ENCODE measurements around the gene FAH. TPM values are rescaled to one million over a fixed set of nuclear protein-coding genes. Genes with fewer than 3 reads are reported as not detected.

The FAH gene
- total RNA-seq, 1 donor from 2014 or later: 6.2 TPM

DNA sequence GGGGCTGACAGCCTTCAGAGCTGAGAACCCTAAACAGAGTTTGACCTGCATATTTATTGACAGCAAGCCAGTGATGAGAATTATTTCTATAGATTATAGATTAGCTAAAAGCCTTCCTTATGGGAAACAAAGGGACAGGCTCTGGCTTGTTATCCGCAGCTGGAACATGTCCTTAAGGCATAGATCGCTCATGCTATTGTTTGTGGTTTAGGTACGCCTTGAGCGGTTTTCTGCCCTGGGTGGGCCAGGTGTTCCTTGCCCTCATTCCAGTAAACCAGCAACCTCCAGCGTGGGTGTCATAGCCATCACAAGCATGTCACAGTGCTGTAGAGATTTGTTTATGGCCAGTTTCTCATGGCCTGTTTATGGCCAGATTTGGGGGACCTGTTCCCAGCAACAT, 10.2 kb upstream of the FAH start:
- Mint-ChIP-seq H3K4me1 (ENCODE audit: unreplicated experiment) (peaks cover 13% of the 10 kb centered on the region), H3K27me3 (ENCODE audit: unreplicated experiment) (peaks cover 2% of the 10 kb centered on the region), H3K4me3 (ENCODE audit: unreplicated experiment) (no peak overlapping the region), H3K36me3 (ENCODE audit: low read depth, unreplicated experiment) (no peaks in the 10 kb centered on the region), H3K9me3 (ENCODE audit: unreplicated experiment) (no peaks in the 10 kb centered on the region), H3K27ac (ENCODE audit: unreplicated experiment) (no peak overlapping the region)
- DNase-seq (ENCODE audit: low spot score): no peak
- TF ChIP-seq CTCF (IDR thresholded peaks at IDR 0.05; ENCODE audit: unreplicated experiment): no peak

GRCh38 chr15:80151148-80151547, 1.7 kb upstream of the FAH start:
- H3K4me1 Mint-ChIP-seq (ENCODE audit: unreplicated experiment): peaks cover 10% of the 10 kb centered on the region
- H3K36me3 Mint-ChIP-seq (ENCODE audit: low read depth, unreplicated experiment): peaks cover 5% of the 10 kb centered on the region
- no peak for TF ChIP-seq CTCF (IDR thresholded peaks at IDR 0.05; ENCODE audit: unreplicated experiment)
- no peak for DNase-seq (ENCODE audit: low spot score)
- H3K27me3 Mint-ChIP-seq (ENCODE audit: unreplicated experiment): peaks cover 3% of the 10 kb centered on the region
- no peak overlapping the region for H3K27ac Mint-ChIP-seq (ENCODE audit: unreplicated experiment)
- H3K4me3 Mint-ChIP-seq (ENCODE audit: unreplicated experiment): no peak overlapping the region
- H3K9me3 Mint-ChIP-seq (ENCODE audit: unreplicated experiment): no peaks in the 10 kb centered on the region

GRCh38 chr15:80151576-80151975, 1.2 kb upstream of the FAH start:
- DNase-seq (ENCODE audit: low spot score): no peak
- TF ChIP-seq CTCF (IDR thresholded peaks at IDR 0.05; ENCODE audit: unreplicated experiment): no peak
- Mint-ChIP-seq H3K27me3 (ENCODE audit: unreplicated experiment) (peaks cover 3% of the 10 kb centered on the region), H3K9me3 (ENCODE audit: unreplicated experiment) (no peaks in the 10 kb centered on the region), H3K27ac (ENCODE audit: unreplicated experiment) (peak overlapping the region; percentile 1), H3K4me3 (ENCODE audit: unreplicated experiment) (peak overlapping the region; percentile 87), H3K4me1 (ENCODE audit: unreplicated experiment) (peaks cover 10% of the 10 kb centered on the region), H3K36me3 (ENCODE audit: low read depth, unreplicated experiment) (peaks cover 5% of the 10 kb centered on the region)

DNA sequence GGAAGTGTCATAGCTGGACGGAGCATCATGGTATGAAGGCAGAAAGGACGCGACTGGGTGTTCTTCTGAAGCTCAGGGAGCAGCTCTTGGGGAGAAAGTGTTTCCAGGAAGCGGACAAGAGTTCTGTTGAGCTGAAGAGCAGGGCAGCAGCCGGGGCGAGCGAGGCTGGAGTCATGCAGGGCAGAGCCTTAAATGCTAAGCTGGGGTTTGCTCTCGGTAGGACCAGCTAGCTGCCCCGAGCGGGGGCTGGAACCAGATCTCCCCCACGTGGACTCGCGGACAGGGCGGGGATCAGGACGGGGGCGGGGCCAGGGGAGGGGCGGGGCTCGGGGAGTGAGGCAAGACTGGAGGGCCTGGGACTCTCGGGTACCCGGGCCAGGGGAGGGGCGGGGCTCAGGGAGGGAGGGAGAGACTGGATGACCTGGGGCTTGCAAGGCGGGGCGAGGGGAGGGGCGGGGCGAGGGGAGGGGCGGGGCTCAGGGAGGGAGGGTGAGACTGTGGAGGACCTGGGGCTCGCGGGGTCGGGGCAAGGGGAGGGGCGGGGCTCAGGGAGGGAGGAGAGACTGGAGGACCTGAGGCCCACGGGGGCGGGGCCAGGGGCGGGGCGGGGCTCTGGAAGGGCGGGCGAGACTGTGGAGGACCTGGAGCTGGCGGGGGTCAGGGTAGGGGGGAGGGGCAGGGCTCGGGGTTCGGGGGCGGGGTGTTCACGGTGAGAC, 461 bp upstream of the FAH start:
- peaks cover 1% of the 10 kb centered on the region for H3K27me3 Mint-ChIP-seq (ENCODE audit: unreplicated experiment)
- peak; percentile 87 for DNase-seq (ENCODE audit: low spot score)
- peak overlapping the region; percentile 1 for H3K27ac Mint-ChIP-seq (ENCODE audit: unreplicated experiment)
- H3K4me3 Mint-ChIP-seq (ENCODE audit: unreplicated experiment): peak overlapping the region; percentile 87
- no peak for TF ChIP-seq CTCF (IDR thresholded peaks at IDR 0.05; ENCODE audit: unreplicated experiment)
- H3K36me3 Mint-ChIP-seq (ENCODE audit: low read depth, unreplicated experiment): peaks cover 5% of the 10 kb centered on the region
- no peaks in the 10 kb centered on the region for H3K9me3 Mint-ChIP-seq (ENCODE audit: unreplicated experiment)
- peaks cover 10% of the 10 kb centered on the region for H3K4me1 Mint-ChIP-seq (ENCODE audit: unreplicated experiment)

DNA sequence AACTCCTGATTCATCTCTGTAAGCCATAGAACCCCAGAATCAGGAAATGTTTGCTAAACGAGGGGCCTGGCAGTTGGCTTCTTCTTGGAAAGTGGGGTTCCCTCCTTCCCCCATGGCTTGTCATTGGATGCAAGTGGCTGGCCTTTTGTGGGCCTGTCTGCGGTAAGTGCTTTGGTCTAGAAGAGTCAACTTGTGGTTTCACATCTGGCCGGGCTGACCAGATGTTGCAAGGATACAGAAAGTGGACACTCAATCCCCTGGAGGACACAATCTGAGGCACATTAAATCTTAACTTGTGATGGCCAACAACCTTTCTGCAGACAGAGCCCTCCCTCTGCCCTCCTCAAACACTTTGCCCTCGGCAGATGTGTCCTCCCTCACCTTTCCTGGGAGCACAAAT, 1.1 kb downstream of the FAH start:
- no peak for TF ChIP-seq CTCF (IDR thresholded peaks at IDR 0.05; ENCODE audit: unreplicated experiment)
- H3K9me3 Mint-ChIP-seq (ENCODE audit: unreplicated experiment): no peaks in the 10 kb centered on the region
- DNase-seq (ENCODE audit: low spot score): no peak
- peaks cover 1% of the 10 kb centered on the region for H3K27me3 Mint-ChIP-seq (ENCODE audit: unreplicated experiment)
- H3K36me3 Mint-ChIP-seq (ENCODE audit: low read depth, unreplicated experiment): peaks cover 8% of the 10 kb centered on the region
- H3K4me1 Mint-ChIP-seq (ENCODE audit: unreplicated experiment): peaks cover 10% of the 10 kb centered on the region
- no peak overlapping the region for H3K27ac Mint-ChIP-seq (ENCODE audit: unreplicated experiment)
- peak overlapping the region; percentile 91 for H3K4me3 Mint-ChIP-seq (ENCODE audit: unreplicated experiment)

All from endothelial cell (in vitro differentiated cells).